NCI-H69 (cell line): ENCODE results near the gene NELL1.
A peak's percentile ranks its signal among the peaks of the same experiment; 100 is the strongest.

ENCODE experiments used
- DNase-seq: peaks from one replicate; lab custom pipeline; 2025; lab: John Stamatoyannopoulos, UW

The NELL1 gene

DNA sequence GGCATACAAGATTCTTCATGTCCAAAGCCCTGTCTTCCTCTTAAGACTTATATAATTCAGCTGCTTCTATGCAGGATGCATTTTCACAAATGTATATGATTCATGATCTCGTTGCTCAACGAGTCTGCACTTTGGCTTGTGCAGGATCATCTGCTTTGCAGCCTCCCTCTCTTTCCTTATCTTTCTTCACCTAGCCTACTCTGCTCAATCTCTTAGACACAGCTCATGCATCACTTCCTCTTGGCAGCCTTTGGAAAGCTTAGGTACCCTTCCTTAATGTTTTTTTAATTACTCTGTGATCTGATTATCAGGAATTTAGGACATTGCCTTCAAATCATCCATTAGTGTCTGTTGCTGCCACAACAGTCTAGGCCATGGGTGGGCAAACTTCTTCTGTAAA lies 673.8 kb downstream of the NELL1 start:
- DNase-seq, result peak; percentile 25

DNA sequence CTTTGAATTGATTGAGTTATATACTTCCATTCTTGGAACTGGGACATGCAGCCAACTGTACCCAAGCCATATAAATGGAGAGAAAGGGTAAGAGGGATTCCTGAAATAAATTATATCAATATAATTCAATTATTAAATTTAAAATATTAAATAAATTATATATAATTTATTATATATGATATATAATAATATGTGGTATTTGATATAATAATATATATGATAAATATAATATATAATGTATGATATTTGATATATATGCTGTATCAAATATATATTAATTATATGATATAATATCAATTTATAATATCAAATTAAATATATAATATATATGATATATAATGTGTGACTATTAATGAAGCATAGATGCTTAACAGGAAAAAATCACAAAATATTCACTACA lies 677.0 kb downstream of the NELL1 start:
- no peak for DNase-seq

DNA sequence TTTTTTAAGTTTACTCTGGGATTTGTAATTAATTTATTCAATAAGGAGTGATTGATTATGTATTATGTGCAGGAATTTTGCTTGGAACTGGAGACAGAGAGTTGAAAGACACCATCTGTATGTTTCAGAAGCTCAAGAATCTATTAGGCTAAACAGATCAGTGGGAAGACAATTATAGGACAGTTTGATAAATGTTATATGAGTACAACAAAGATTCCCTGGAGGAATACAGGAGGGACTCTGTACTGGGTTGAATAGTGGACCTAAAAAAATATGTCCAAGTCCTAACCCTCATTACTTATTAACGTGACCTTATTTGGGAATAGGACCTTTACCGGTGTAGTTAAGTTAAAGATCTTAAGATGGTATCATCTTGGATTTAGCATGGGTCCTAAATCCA lies 681.2 kb downstream of the NELL1 start:
- no peak for DNase-seq

GRCh38 chr11:21353425-21353824 lies 684.0 kb downstream of the NELL1 start:
- DNase-seq, result no peak

- peak; percentile 42 for DNase-seq
These were observed 695.7 kb downstream of the NELL1 start for GRCh38 chr11:21364866-21365624.

DNA sequence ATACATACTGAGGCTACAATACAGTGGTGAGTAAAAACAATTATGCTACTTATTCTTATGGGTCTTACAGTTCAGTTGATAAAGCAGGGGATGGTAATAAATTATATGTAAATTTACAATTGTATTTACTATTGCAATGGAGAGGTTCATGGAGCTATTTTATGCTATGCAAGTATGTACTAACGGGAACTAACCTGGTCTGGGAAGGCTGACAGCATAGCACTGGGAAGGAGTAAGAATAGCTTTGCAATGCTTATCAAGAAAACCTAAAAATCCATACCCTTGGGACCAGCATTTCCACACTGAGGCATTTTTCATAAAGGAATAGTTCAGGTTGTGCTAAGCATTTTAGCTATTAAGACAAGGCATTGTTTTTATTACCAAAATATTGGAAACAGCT lies 700.6 kb downstream of the NELL1 start:
- no peak for DNase-seq

DNA sequence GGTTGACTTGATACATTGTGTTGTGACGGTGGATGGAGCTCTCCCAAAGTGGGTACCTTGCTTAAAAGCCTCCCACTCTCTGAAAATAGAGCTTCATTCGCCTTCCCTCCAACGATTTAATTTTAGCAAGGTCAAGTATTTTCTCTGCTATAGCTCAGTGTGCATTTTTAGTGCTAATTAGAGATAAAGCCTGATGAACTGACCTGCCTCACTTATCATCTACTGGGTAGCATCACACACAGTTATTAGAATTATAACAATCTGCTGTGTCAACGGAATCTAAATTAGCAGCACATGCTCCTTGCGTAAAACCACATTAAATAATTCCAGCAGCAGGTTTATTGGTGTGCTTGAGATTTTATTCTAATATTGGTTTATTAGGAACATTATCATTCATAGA lies 701.7 kb downstream of the NELL1 start:
- DNase-seq, result no peak

DNA sequence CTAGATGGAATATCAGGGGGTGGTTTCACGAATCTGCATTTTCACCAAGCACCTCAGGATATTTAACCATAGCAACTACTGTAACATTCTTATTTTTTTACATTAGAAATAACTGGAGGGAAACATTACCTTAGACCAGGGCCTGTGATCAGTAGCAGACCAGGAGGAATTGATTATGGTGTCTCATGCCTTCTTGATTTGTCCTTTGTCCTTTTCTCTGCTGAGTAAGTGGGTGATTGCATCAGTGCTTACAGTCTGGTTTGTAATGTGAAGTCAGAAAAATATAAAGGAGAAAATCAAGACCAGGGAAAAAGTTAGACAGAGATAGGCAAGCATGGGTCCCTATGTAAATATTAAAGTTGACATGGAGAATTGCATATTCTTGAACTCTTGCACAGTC lies 703.3 kb downstream of the NELL1 start:
- DNase-seq, result no peak

DNA sequence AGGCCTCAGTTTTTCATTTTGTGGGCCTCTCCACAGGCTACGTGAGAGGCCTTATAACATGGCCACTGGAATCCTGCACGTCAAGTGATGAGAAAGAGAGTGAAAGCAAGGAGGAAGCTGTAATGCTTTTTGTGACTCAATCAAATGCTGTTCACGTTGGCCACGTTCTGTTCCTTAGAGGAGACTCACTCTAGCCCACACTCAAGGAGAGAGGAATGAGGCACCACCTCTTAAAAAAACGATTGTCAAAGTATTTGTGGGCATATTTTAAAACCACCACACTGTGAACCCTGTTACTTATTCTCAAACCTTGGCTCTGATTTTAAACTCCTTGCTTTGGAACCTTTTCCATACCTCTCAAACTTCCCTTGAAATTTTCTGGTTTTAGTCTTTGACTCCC lies 705.0 kb downstream of the NELL1 start:
- no peak for DNase-seq

DNA sequence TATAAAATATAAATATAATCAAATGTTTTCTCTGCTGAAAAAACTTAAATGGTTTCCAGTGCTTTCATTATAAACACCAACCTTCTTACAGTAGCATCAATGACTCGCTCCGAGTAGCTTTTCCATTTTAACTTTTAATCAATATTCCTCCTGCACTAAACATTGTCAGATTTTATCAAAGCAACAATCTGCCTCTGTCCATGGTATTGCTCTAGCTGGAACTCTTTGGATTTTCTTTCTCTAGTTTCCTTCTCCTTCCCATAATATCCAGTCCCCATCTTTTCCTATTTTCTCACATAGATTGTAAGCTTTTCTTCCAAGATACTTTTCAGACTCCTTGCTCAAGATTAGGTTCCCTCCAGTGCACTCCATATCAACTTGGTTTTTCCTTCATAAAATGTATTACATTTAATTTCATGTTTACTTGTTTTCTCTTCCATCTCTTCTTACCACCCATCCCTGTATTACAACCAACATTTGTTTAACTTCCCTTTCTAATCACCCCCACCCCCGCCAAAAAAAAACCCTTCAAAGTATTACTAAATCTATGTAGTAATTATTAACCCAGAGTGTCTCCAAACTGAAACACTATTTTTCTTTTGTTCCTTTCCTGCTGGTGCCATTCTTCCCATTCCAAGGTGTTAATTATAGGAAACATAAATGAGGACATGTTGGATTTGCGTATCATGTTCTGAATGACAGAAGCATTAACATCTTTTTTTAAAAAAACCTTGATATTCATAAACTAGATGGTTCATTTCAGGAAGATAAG lies 716.5 kb downstream of the NELL1 start:
- peak; percentile 25 for DNase-seq

DNA sequence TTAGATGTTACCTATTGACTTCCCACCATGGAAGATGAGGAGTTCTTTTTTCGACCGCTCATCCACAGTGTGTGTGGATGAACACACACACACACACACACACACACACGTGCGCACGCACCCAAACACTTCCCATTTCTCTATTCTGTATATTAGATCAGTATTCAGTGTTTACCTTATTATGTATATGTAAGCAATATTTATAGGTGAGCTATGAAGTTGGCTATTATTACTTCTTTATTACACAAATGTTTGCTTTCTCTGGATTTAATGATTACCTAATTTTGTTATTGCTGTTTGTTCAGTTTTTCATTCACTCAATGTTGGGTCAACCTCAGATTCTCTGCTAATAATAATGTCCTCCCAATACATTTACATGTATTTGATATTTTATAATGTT lies 721.0 kb downstream of the NELL1 start:
- DNase-seq, result no peak

GRCh38 chr11:21396342-21397008 lies 727.1 kb downstream of the NELL1 start:
- no peak for DNase-seq

DNA sequence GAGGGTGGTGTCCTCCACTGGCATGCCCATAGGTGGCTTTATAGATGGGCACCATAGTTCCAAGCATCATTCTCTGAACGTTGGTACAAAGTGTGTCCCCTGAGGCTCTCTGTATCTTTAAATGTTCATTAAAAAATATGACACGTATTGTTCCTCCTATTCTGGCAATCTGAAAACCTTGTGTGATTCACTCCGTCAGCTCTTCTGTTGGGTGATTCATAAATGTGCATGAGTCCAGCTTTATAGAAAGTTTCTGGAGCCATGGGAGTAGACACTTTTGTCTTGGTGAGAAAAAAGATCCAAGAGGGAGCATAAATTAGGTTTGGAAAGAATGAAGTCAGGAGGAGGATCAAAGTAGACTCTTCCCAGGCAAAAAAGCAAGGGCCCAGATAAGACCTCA lies 728.8 kb downstream of the NELL1 start:
- DNase-seq, result no peak

- peak; percentile 53 for DNase-seq
These were observed 732.1 kb downstream of the NELL1 start for GRCh38 chr11:21401496-21401895.

DNA sequence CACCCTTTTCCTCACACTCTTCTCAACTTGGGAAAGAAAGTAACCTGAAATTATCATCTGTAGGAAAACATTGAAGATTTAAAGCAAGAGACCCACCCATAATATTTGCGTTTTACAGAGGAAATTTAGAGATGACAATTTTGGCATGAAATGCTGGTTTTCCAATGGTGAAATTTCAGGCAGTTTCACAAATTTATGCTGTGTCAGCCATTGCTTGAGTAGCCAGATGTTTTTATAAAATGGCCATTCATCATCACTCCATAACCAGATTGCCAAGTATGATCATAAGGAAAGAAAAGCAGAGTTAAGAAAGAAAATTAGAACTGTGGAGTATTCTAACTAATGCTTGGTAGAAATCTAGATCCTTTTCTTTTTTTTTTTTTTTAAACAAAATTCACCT lies 732.9 kb downstream of the NELL1 start:
- DNase-seq, result no peak

GRCh38 chr11:21403069-21403468 lies 733.7 kb downstream of the NELL1 start:
- DNase-seq, result no peak

DNA sequence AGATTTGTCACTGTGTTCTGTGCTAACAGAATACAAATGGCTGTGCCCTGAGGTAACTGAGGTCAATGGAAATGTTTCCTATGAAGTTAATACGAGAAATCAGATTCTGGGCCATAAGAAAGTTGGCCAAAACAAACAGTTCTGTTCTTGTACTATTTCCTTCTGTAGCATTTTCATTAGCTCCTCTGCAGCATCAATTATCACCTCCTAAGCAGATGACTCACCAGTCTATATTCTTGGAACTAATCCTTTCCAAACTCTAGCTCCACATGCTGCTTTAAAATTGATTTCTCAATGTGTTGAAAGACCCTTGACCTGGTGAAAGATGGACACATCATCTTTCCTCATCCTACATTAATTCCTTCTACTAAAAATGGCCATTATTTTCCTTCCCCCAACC lies 736.0 kb downstream of the NELL1 start:
- peak; percentile 38 for DNase-seq

DNA sequence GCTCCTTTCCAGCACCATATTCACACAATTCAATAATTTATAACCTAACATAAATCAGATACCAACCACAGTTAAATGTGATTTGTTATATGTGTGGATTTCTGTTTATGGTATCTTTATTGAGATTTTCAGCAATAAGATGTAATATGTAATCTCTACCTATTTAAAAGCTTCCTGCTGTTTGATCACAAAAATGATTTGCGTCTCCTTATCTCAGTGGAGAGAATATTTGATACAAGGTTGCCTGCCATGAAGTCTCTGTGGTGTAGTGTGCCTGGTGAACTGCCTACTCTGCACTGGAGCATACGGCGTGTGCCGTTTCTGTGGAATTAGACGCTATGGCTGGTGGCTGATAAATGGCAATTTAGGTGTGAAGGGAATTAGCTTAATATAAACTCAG lies 741.1 kb downstream of the NELL1 start:
- no peak for DNase-seq

DNA sequence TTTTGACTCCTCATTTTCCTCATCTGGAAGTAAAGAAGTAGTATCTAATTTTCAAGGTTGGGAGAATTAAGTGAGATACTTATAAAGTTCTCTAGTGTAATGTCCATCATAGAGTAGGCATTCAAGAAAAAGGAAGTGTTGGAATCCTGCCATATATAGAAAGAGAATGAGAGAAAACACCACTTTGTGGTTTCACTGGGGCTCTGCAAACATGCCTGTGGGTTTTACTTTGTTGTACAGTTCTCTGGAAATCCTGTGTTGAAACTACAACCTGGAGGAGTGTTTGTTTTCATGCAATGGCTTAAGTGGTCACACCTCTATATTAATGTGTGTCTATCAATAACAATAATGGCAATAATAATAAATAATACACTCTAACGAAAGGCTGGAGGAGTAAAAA lies 741.7 kb downstream of the NELL1 start:
- peak; percentile 70 for DNase-seq

GRCh38 chr11:21411597-21411996 lies 742.2 kb downstream of the NELL1 start:
- DNase-seq, result no peak

DNA sequence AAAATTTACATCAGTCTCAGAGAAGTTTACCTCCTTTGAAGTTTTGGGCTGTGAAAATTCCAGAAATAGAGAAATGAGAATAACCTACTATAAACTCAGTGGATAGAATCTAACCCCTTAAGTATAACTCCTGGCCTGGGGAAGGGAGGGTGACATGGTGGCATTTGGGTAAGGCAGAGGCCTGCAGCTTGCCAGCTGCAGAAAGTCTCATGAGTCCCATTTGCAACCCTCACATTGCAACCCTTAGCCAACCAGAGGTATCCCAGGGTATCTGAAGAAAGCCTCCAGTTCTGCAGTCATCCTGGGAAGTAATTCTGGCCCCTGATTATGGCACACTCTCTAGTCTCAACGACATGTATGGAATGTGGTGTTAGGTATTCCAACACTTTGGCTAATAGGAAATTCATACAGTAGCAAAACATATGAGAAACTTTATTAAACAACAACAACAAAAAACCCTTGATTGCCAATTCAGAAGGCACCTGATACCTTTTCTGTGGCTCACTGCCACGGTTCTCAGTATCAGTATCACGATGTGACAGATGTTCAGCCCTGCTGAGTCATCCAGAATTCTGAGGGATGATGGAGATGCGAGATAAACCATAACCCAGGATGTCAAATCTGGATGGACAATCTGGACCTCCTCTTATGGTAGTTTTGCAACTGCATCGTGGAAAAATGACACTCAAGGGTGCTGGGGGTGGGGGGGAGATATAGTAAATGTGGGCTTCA lies 743.4 kb downstream of the NELL1 start:
- peak; percentile 76 for DNase-seq

- DNase-seq, result peak; percentile 84
These were observed 745.6 kb downstream of the NELL1 start for GRCh38 chr11:21414953-21415352.
